ENCODE measurements around the gene UBE2V1.
A peak's percentile ranks its signal among the peaks of the same experiment; 100 is the strongest.

UBE2V1 gene

GRCh38 chr20:50115041-50115512 is 2.1 kb upstream of the UBE2V1 start:
- DNase-seq (ENCODE audit: low read depth): no peak
- TF ChIP-seq CTCF (IDR thresholded peaks at IDR 0.05; ENCODE audit: control insufficient read depth, extremely low read depth, insufficient read depth): no peak
- H3K4me3 ChIP-seq (ENCODE audit: low read depth, low read length): peak overlapping the region; percentile 62

GRCh38 chr20:50113420-50114224 is 672 bp upstream of the UBE2V1 start:
- DNase-seq (ENCODE audit: low read depth): peak; percentile 19
- no peak for TF ChIP-seq CTCF (IDR thresholded peaks at IDR 0.05; ENCODE audit: control insufficient read depth, extremely low read depth, insufficient read depth)
- H3K4me3 ChIP-seq (ENCODE audit: low read depth, low read length): peak overlapping the region; percentile 94

GRCh38 chr20:50111829-50112495 is 988 bp downstream of the UBE2V1 start:
- peak overlapping the region; percentile 94 for H3K4me3 ChIP-seq (ENCODE audit: low read depth, low read length)
- DNase-seq (ENCODE audit: low read depth): no peak
- no peak for TF ChIP-seq CTCF (IDR thresholded peaks at IDR 0.05; ENCODE audit: control insufficient read depth, extremely low read depth, insufficient read depth)

- no peak for DNase-seq (ENCODE audit: low read depth)
- peak overlapping the region; percentile 94 for H3K4me3 ChIP-seq (ENCODE audit: low read depth, low read length)
- TF ChIP-seq CTCF (IDR thresholded peaks at IDR 0.05; ENCODE audit: control insufficient read depth, extremely low read depth, insufficient read depth): no peak
These were observed 1.7 kb downstream of the UBE2V1 start for GRCh38 chr20:50111120-50111828.

- no peak for TF ChIP-seq CTCF (IDR thresholded peaks at IDR 0.05; ENCODE audit: control insufficient read depth, extremely low read depth, insufficient read depth)
- H3K4me3 ChIP-seq (ENCODE audit: low read depth, low read length): no peak overlapping the region
- no peak for DNase-seq (ENCODE audit: low read depth)
These were observed 2.6 kb downstream of the UBE2V1 start for GRCh38 chr20:50110141-50111047.

Measured in LNCaP clone FGC (cell line).